GM19372 (cell line): ENCODE data around the gene SVEP1.
"Not testable (repeated sequence)": the region's sequence is repeated elsewhere in the genome, so short reads cannot be mapped to it uniquely, and the experiment has no call there.

Experiments used
- ATAC-seq: cut with Tn5 transposase; IDR thresholded peaks from one replicate; pipeline ENCODE4 v1.9.1; 2021; ENCODE audit warnings: mild to moderate bottlenecking, low read depth, moderate library complexity; ENCODE audit not compliant: unreplicated experiment

The SVEP1 gene

DNA sequence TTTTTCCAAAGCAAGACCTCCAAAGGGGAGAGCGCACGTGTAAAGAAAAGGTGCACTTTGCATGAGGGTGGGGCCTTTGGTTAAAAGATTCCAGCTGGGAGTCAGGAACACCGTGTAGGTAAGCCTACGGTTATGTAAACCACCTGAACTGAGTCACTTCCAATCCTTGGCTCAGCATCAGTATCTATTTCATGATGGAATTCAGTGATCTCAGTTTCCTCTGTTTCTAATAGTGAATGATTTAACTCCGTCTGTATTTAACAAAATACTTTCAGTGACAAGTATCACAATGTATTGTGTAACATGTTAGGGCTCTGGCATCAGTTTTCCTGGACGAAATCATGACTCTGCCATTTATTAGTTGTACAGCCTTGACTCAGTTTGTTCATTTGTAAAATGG lies 1.3 kb upstream of the SVEP1 start:
- ATAC-seq, result no peak

DNA sequence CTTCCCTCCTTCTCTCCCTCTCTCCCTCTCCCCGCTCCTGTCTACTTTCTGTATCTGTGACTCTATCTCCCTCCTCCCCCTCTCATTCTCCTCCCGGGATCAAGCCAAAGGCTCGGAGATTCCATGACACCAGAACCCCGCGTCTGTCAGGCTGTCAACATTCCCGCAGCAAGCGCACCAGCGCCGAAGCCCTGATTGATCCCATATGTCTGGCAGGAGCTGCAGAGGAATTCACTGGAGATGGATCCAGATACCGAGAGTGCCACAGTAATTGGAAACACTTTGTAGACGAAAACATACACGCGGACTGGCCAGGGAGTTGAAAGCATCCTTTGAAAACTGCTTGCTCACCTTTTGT lies 300 bp upstream of the SVEP1 start:
- ATAC-seq, result no peak

- ATAC-seq, result no peak
These were observed 937 bp downstream of the SVEP1 start for GRCh38 chr9:110578575-110579033.

GRCh38 chr9:110575945-110576344 lies 3.6 kb downstream of the SVEP1 start:
- no peak for ATAC-seq

DNA sequence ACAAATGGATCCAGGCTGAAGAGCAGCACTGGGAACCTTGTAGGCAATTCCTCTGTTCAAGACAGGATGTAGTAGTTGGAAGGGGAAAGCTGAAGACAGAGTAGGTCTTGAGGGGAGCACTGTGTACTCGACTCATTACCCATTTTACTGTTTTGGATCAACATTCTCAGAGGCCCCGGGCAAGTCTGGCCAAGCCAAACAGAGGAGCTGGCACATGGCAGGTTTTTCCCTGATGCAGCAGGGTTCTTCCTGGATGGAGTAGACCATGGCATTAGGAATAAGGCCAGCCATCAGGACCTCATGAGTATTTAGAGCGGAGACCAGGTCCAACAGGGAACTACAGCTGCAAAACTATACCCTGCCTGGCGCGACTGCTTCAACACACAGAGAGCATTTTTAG lies 4.4 kb downstream of the SVEP1 start:
- ATAC-seq, result no peak

GRCh38 chr9:110573305-110573704 lies 6.2 kb downstream of the SVEP1 start:
- no peak for ATAC-seq

DNA sequence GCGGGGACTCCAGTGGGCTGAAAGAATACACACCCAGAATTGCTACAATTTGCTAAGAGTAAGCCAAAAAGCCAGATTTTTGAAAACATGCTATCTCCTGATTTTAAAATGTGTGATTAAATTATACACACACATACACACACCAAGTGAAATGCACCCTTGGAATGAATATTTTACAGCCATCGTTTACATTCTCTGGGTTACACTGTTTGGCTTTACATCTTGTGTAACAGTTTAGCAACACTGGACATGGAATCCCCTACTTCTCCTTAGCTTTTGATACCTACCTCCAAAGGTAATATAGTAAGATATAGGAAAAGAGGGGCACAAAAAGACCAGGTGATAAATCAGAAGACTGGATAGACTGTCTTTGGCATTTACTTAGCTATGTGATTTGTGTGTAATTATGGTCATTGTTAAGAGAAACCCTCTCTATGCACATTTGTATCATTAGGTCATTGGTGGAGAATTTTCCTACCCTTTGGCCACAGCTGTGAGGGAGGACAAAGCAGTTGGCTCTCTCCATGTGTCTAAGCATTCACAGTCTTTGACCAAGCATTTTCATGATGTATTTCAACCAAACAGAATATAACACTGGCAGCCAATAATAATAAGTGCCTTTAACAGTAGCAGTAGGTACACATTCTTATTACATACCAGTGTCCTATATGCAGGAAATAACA lies 7.6 kb downstream of the SVEP1 start:
- no peak for ATAC-seq

GRCh38 chr9:110566156-110566555 lies 13.4 kb downstream of the SVEP1 start:
- no peak for ATAC-seq

- ATAC-seq, result no peak
These were observed 17.7 kb downstream of the SVEP1 start for GRCh38 chr9:110561826-110562225.

GRCh38 chr9:110559869-110560268 lies 19.7 kb downstream of the SVEP1 start:
- ATAC-seq, result no peak

DNA sequence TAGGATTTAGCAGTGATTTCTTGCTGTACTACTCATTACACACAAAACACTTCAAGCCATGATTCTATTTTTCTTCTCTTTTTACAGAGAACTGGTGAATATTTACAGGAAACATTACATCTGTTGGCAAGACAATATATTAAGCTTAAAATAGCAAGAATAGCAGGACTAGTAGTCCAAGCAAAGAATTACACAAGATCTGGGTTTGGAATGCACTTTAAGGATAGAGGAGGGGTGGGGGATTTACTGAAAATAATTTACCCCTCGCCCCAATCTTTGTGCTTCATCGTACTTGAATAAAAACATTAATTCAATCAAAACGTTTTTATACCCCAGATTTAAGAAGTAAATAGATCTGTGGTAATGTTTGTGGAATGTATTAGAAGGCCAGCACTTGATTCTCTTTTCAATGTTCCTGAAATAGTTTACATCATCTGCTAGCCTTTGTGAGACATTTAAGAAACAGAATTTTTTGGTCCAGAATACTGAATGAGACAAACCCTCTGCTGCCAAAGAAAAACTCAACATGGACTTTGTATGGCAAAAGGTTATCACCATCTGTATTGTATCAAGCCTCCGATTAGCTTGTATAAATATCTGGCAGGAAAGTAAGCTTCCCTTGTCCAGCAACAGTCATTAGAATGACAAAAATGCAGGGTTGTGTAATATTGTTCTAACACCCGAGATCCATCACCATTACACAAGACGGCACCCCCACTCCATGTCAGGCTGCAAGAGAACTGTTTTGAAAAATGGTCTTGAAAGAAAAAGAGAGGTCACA lies 23.8 kb downstream of the SVEP1 start:
- ATAC-seq, result no peak

DNA sequence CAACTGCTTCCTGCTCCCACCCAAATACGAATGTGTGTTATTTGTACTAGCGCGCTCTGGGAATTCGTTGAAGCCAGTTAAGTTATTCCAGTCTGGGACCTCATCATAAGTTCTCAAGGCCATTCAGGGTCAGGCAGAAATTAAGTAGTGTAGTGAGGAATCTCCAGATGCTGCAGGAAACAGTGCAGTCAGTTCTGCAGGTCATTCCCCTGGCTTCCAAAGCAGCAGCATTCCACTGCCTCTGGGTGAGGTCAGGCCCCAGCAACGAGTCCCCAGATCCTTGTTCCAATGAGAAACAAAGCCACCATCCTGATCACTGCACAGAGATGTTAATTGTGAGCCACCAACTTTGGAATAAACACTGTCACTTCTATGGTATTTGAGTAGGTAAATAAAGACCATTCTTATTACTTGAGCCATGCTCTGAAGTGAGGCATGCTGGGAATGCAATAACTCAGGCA lies 33.1 kb downstream of the SVEP1 start:
- no peak for ATAC-seq

DNA sequence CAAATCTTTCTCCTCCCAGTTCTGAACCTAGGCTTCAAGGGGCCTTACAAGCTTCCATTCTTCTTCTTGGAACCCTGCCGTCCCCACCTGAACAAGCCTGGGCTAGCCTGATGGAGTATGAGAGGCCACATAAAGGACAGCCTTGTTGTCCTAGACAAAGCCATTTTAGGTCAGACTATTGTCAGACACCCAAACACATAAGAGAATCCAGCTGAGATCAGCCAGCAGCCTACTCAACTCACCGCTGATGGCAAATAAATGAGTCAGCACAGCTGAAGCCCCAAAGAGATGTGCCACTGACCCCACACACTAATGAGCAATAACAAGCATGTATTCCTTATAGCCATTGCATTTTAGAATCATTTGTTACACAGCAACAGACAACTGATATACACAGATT lies 33.8 kb downstream of the SVEP1 start:
- no peak for ATAC-seq

- ATAC-seq, result no peak
These were observed 35.9 kb downstream of the SVEP1 start for GRCh38 chr9:110543631-110544051.

GRCh38 chr9:110541950-110542349 lies 37.6 kb downstream of the SVEP1 start:
- no peak for ATAC-seq

DNA sequence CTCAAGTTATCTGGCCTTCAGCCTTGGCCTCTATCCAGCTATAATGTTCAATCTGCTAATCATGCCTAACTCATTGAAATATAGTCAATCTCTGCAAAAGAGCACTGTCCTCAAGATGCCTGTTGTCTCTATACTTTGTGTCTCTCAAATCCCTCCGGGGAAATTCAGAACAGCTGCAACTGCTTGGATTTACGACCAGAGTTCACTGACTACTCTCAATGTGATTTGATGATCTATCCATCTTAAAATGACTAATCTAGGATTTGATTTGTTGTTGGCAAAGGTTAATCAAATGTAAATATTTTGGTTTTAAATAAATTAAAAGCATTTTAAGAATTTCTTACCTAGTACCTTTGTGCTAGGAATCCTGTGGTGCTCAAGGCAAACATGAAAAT lies 40.9 kb downstream of the SVEP1 start:
- no peak for ATAC-seq

DNA sequence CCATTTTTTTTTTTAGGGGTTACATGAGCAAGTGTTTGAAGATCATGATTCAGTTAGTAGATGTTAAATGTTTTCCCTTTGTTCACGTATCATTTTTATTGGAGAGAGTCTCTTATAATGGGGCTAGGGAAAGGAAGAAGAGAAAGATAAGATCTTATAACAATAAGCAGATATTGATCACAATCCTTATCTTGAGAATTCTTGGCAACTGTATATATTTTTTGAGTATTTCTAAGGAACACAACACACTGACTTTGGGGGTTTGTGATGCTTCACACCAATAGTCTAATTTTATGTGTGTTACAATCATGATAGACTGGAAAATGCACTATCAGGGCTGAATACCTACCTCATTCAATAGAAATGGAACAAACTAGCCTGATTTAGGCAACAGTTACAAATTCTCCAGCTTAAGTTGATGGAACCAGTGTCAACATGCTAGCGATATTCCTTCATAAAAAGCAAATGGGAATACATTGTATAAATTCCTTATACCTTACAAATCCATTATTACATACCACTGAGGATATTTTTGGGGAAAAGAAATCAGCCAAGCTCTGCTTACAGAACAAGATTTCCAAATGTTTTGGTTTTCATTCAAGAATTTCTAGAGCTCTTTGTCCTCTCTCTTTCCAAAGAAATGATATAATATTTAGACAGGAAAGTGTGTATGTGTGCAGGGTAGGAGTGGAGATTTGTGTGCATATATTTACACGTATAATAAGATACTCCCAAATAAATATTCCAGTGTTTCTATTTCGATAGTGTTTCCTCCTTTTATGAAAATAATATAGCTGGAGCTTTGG lies 41.5 kb downstream of the SVEP1 start:
- ATAC-seq, result no peak

DNA sequence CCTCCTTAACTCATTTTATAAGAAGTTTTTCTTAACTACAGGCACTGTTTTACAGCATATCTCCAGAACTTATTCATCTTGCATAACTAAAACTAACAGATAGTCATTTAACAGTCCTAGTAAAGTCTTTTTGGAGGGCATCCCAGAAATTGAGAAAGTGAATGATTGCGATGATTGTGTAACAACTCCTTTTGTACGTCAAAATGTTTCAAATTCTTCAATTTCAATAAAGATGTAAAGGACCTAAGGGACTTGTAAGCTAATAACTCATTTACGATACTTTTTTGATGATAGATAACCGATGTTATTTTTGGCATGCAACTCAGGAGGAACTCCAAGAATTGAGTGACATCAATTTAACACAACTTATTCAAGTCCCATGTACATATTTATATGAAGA lies 42.7 kb downstream of the SVEP1 start:
- ATAC-seq, result no peak

DNA sequence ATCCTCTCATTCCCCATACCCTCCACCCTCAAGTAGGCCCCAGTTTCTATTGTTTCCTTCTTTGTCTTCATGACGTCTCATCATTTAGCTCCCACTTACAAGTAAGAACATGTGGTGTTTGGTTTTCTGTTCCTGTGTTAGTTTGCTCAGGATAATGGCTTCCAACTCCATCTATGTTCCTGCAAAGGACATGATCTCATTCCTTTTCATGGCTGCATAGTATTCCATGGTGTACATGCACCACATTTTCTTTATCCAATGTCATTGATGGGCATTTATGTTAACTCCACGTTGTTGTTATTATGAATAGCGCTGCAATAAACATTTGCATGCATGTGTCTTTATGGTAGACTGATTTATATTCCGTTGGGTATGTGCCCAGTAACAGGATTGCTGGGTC lies 45.4 kb downstream of the SVEP1 start:
- ATAC-seq, result not testable (repeated sequence)

DNA sequence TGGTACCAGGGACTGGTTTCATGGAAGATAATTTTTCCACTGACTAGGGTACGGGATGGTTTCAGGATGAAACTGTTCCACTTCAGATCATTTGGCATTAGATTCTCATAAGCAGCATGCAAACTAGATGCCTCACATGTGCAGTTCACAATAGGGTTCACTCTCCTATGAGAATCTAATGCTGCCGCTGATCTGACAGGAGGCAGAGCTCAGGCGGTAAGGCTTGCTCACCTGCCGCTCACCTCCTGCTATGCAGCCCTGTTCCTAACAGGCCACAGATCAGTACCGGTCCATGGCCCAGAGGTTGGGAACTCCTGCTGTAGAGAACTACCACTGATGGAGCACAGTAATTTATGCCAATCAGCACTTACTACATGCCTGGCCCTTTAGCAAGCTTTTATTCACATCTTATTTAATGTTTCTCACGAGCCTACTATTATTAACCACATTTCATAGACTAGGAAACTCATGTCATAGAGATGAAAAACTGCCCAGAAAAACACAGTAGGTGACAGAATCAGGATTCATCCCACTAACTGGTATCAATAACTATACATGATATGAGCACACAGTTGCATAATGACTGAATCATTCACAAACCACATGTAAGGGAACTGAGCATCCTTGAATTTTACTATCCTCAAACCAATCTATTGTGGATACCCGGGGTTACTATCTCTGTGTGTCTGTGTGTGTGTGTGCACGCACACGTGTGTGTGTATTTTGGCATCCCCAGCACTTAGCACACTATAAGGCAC lies 46.5 kb downstream of the SVEP1 start:
- ATAC-seq, result no peak

- no peak for ATAC-seq
These were observed 47.8 kb downstream of the SVEP1 start for GRCh38 chr9:110531776-110532175.
